GM12878 (cell line): ENCODE results near the gene RASAL2. TPM values are rescaled to one million over a fixed set of nuclear protein-coding genes. Genes with fewer than 3 reads are reported as not detected.

ENCODE experiments used
- ATAC-seq: fragments of 200-7000 bp; cut with Tn5 transposase; 3 replicates; pipeline ENCODE4 v1.9.1; 2020; ENCODE audit warnings: mild to moderate bottlenecking, moderate library complexity
- BruUV-seq: library from RNA; stranded (reverse); fragments of 400-500 nt; replicated peaks from 2 replicates; lab custom pipeline; 2021; lab: Mats Ljungman, UMichigan
- CTCF ChIA-PET: fragments of 300-600 bp; sonication (Branson Sonifier 250); formaldehyde crosslinking; extraction: SDS; loops from one replicate; lab custom pipeline; 2021; ENCODE audit warnings: inconsistent platforms; lab: Yijun Ruan, JAX
- POLR2A ChIA-PET: fragments of 350-600 bp; formaldehyde crosslinking; extraction: SDS; loops from one replicate; lab custom pipeline; 2021; ENCODE audit warnings: inconsistent platforms; lab: Charles Lee
- RAD21 ChIA-PET: fragments of 300-600 bp; sonication (Branson Sonifier 250); formaldehyde crosslinking; loops from one replicate; lab custom pipeline; 2023; ENCODE audit warnings: antibody characterized with exemption; ENCODE audit not compliant: unreplicated experiment; lab: Charles Lee
- SMC1A ChIA-PET: fragments of 300-600 bp; sonication (Branson Sonifier 250); formaldehyde crosslinking; loops from one replicate; lab custom pipeline; 2023; ENCODE audit not compliant: unreplicated experiment, uncharacterized antibody; lab: Charles Lee
- DNase-seq: peaks from one replicate; pipeline ENCODE4 v3.0.0-alpha.2; 2011; ENCODE audit warnings: low read depth, low spot score
- FAIRE-seq: peaks from 3 replicates; lab custom pipeline; 2011; peaks lifted over from hg19 to GRCh38; lab: Jason Lieb, UNC
- H2AFZ ChIP-seq: 2 replicates; pipeline ENCODE4 v1.6.0; 2011; ENCODE audit warnings: low read depth, low read length, control low read depth; ENCODE audit not compliant: control insufficient read depth
- H3K27ac ChIP-seq: 2 replicates; pipeline ENCODE4 v1.5.1; 2011; ENCODE audit warnings: control low read depth; ENCODE audit not compliant: control insufficient read depth, insufficient read depth
- H3K27me3 ChIP-seq, 2 experiments: replicated peaks in 1 of 2; 2 replicates each; pipeline versions ENCODE4 v1.6.0 to v1.6.1; 2011; ENCODE audit warnings: low read length in 1 of 2; ENCODE audit not compliant: control insufficient read depth in 2 of 2, insufficient read depth in 2 of 2
- H3K36me3 ChIP-seq, 2 experiments: 2 replicates each; pipeline ENCODE4 v1.5.1; 2011; ENCODE audit warnings: low read length in 1 of 2; ENCODE audit not compliant: control insufficient read depth in 2 of 2, insufficient read depth in 2 of 2
- H3K4me1 ChIP-seq: 2 replicates; pipeline ENCODE4 v1.6.1; 2011; ENCODE audit warnings: mild to moderate bottlenecking, low read length, moderate library complexity, mixed read lengths; ENCODE audit not compliant: control insufficient read depth, insufficient read depth
- H3K4me2 ChIP-seq: 2 replicates; pipeline ENCODE4 v1.6.0; 2011; ENCODE audit warnings: control low read depth; ENCODE audit not compliant: control insufficient read depth, insufficient read depth
- H3K4me3 ChIP-seq: fragments of 200-600 bp; sonication (generic); 2 replicates; pipeline ENCODE4 v1.5.1; 2016
- H3K79me2 ChIP-seq: 2 replicates; pipeline ENCODE4 v1.6.0; 2011; ENCODE audit warnings: low read length; ENCODE audit not compliant: control insufficient read depth, insufficient read depth
- H3K9ac ChIP-seq: 2 replicates; pipeline ENCODE4 v1.8.0; 2011; ENCODE audit warnings: low read length, control low read depth, mixed read lengths; ENCODE audit not compliant: control insufficient read depth, insufficient read depth
- H3K9me3 ChIP-seq: replicated peaks from 3 replicates; pipeline ENCODE4 v1.5.1; 2011; ENCODE audit warnings: mild to moderate bottlenecking, low read length; ENCODE audit not compliant: control insufficient read depth, insufficient read depth
- H4K20me1 ChIP-seq: 2 replicates; pipeline ENCODE4 v1.6.0; 2011; ENCODE audit not compliant: control insufficient read depth, insufficient read depth
- CUX1 ChIP-seq: IDR thresholded peaks from 2 replicates; pipeline ENCODE4 v1.6.1; 2012; ENCODE audit warnings: improper control_type of control experiment, low read depth, low read length; ENCODE audit not compliant: insufficient replicate concordance
- NRF1 ChIP-seq: conservative IDR thresholded peaks from 2 replicates; pipeline ENCODE4 v1.6.1; 2011; ENCODE audit warnings: mild to moderate bottlenecking, low read depth, low read length, improper control_type of control experiment
- RUNX3 ChIP-seq: IDR thresholded peaks from 2 replicates; pipeline ENCODE4 v1.6.1; 2012; ENCODE audit warnings: low read length, inconsistent platforms
- SUZ12 ChIP-seq: fragments of 200-600 bp; sonication (generic); IDR thresholded peaks from one replicate; pipeline ENCODE4 v1.6.1; 2018; ENCODE audit warnings: antibody characterized with exemption, mild to moderate bottlenecking; ENCODE audit not compliant: unreplicated experiment
- WGBS: methylation state at CpG from one replicate; pipeline ENCODE4 v1.1.6; 2016; ENCODE audit warnings: low lambda C conversion rate; ENCODE audit not compliant: insufficient replicate concordance, insufficient coverage; ENCODE audit errors: missing lambda C conversion rate; 5-methylcytosine and 5-hydroxymethylcytosine counted together
- in situ Hi-C: fragments of 300-500 bp; cut with MboI; formaldehyde crosslinking; loops from 9 replicates; pipeline ENCODE4 v1.14.3; 2018; ENCODE audit warnings: mixed read lengths
- intact Hi-C: fragments of 100-400 bp; cut with micrococcal nuclease; formaldehyde crosslinking; loops from one replicate; pipeline ENCODE4 v1.14.2; 2022; ENCODE audit not compliant: unreplicated experiment
- polyA plus RNA-seq, 11 experiments: library from polyadenylated mRNA; depleted of rRNA in 4 of 11; unstranded in 6 of 11; stranded (reverse) in 5 of 11; fragments of >200 nt; fragmentation: Nextera tagmentation in 4 of 11; fragmentation: Illumina TruSeq in 1 of 11; extraction: Ambion mirVana in 4 of 11; extraction: Trizol in 1 of 11; gene quantifications; 1 replicate in 1 of 11; 2 replicates in 10 of 11; pipeline versions ENCODE4 v1.2.1 to v1.2.3, GENCODE V29; 2011 to 2016; ENCODE audit warnings: inconsistent platforms in 2 of 11, missing spikeins in 2 of 11, low read depth in 1 of 11
- total RNA-seq, 4 experiments: library from RNA; depleted of rRNA in 3 of 4; stranded (reverse); fragments of >200 nt in 3 of 4; fragmentation: Illumina TruSeq in 1 of 4; extraction: Trizol in 1 of 4; gene quantifications; 2 replicates each; pipeline versions ENCODE4 v1.2.1 to v1.2.3, GENCODE V29; 2013 to 2021

Gene RASAL2
- total and polyA plus RNA-seq, 10 of the 15 experiments (the other 5 are each of a cell fraction or from before 2014, with no cell fraction given), result 0.02 to 6.9 (median 0.17) TPM; not detected in 1

GRCh38 chr1:178277793-178278530 lies 184.1 kb downstream of the RASAL2 start:
- Histone ChIP-seq H3K9me3 (no peaks in the 10 kb centered on the region), H3K79me2 (no peaks in the 10 kb centered on the region), H3K4me1 (no peaks in the 10 kb centered on the region), H3K4me2 (no peak overlapping the region), H3K27me3 (no peaks in the 10 kb centered on the region), H3K9ac (no peak overlapping the region), H4K20me1 (no peaks in the 10 kb centered on the region), H2AFZ (no peak overlapping the region), H3K27ac (no peak overlapping the region), H3K36me3 (no peaks in the 10 kb centered on the region), H3K4me3 (no peak overlapping the region)
- ChIA-PET SMC1A (interaction anchor here (0.5 kb wide), 1 partner anchor 266 kb away, joined by 4 read pairs; no protein-coding TSS in a partner anchor), POLR2A (no interaction called here), RAD21 (no interaction called here), CTCF (interaction anchor here (1.1 to 1.7 kb wide), 3 partner anchors 11 to 32 kb away, joined by 3 to 5 read pairs (median 4); no protein-coding TSS in a partner anchor)
- ATAC-seq (no peak; the same call in 2 of the 3 replicates), DNase-seq (no peak), FAIRE-seq (no peak)
- intact Hi-C loops (no loop called here), in situ Hi-C loops (no loop called here)
- TF ChIP-seq SUZ12, result no peak
- no peak for TF ChIP-seq NRF1
- no peak for TF ChIP-seq RUNX3
- TF ChIP-seq CUX1, result no peak
- no TSS peak for BruUV-seq
- WGBS, result 21% methylated on average over 4 of the region's 4 CpGs
